Spleen (tissue), 11 donors: ENCODE measurements around the gene ATP5PB. TPM values are rescaled to one million over a fixed set of nuclear protein-coding genes. Genes with fewer than 3 reads are reported as not detected.

Experiments
- DNase-seq: peaks from one replicate; pipeline ENCODE4 v3.0.0-alpha.2; 2020
- H3K27ac ChIP-seq, 8 donors: fragments of 200-600 bp; sonication (generic) in 7 of 8; 1 replicate in 4 of 8; 2 replicates in 4 of 8; pipeline versions ENCODE4 v1.5.0 to v1.8.0; 2016 to 2021; ENCODE audit warnings: inconsistent platforms in 4 of 8, mild to moderate bottlenecking in 4 of 8, moderate library complexity in 1 of 8
- H3K27me3 ChIP-seq, 7 donors: fragments of 200-600 bp; sonication (generic) in 6 of 7; replicated peaks in 1 of 7; 1 replicate in 4 of 7; 2 replicates in 3 of 7; pipeline versions ENCODE4 v1.5.0 to v1.8.0; 2016 to 2021; ENCODE audit warnings: inconsistent platforms in 3 of 7, mild to moderate bottlenecking in 1 of 7
- H3K36me3 ChIP-seq, 6 donors: fragments of 200-600 bp; sonication (generic) in 5 of 6; 1 replicate in 4 of 6; 2 replicates in 2 of 6; pipeline versions ENCODE4 v1.5.0 to v1.8.0; 2016 to 2021; ENCODE audit warnings: inconsistent platforms in 2 of 6
- H3K4me1 ChIP-seq, 6 donors: fragments of 200-600 bp; sonication (generic) in 5 of 6; 1 replicate in 3 of 6; 2 replicates in 3 of 6; pipeline versions ENCODE4 v1.5.0 to v1.8.0; 2016 to 2021; ENCODE audit warnings: inconsistent platforms in 3 of 6
- H3K4me3 ChIP-seq, 8 donors: fragments of 200-600 bp; sonication (generic) in 7 of 8; 1 replicate in 4 of 8; 2 replicates in 4 of 8; pipeline versions ENCODE4 v1.5.0 to v1.8.0; 2016 to 2021; ENCODE audit warnings: inconsistent platforms in 4 of 8, mild to moderate bottlenecking in 4 of 8, moderate library complexity in 2 of 8
- H3K9me3 ChIP-seq, 8 donors: fragments of 200-600 bp; sonication (generic) in 7 of 8; 1 replicate in 4 of 8; 2 replicates in 4 of 8; pipeline versions ENCODE4 v1.5.0 to v1.8.0; 2016 to 2021; ENCODE audit warnings: inconsistent platforms in 4 of 8
- CTCF ChIP-seq, 11 experiments: fragments of 200-600 bp in 7 of 11; fragments of 450-650 bp in 4 of 11; sonication (generic) in 4 of 11; IDR thresholded peaks in 8 of 11; conservative IDR thresholded peaks in 3 of 11; 1 replicate in 7 of 11; 2 replicates in 4 of 11; pipeline versions ENCODE4 v1.4.0 to v1.8.0; 2016 to 2021; ENCODE audit warnings: antibody characterized with exemption in 11 of 11, inconsistent platforms in 4 of 11, mild to moderate bottlenecking in 1 of 11
- POLR2A ChIP-seq, 3 donors: fragments of 450-650 bp; IDR thresholded peaks; one replicate each; pipeline ENCODE4 v1.5.1; 2017; ENCODE audit warnings: antibody characterized with exemption in 3 of 3, mild to moderate bottlenecking in 1 of 3
- POLR2AphosphoS5 ChIP-seq, 3 donors: sonication (generic); formaldehyde crosslinking; IDR thresholded peaks; one replicate each; pipeline ENCODE4 v1.5.1; 2017; ENCODE audit warnings: antibody characterized with exemption in 3 of 3
- WGBS, 5 donors: extraction: QIAGEN DNeasy Blood & Tissue Kit in 3 of 5; methylation state at CpG; one replicate each; pipeline versions ENCODE4 v1.1.5 to v1.1.7; 2013 to 2018; 5-methylcytosine and 5-hydroxymethylcytosine counted together
- intact Hi-C: fragments of 100-400 bp; cut with DNase I; formaldehyde crosslinking; loops from one replicate; pipeline ENCODE4 v1.15.0; 2023; ENCODE audit warnings: low total_unique reads
- polyA plus RNA-seq, 3 donors: library from polyadenylated mRNA; stranded (reverse); fragments of 200-250 nt; gene quantifications; one replicate each; pipeline ENCODE4 v1.2.1, GENCODE V29; 2013
- total RNA-seq, 7 donors: library from RNA; depleted of rRNA in 3 of 7; stranded (reverse); fragments of >200 nt in 3 of 7; fragmentation: NEBNext Ultra II Directional in 4 of 7; extraction: Animal tissue kit (Norgen Biotek cat#: 25700) in 4 of 7; gene quantifications; one replicate each; pipeline versions ENCODE4 v1.1.0 to v1.2.1, GENCODE V29; 2016 to 2021
- donor health status: healthy with polysubstance abuse.
- donor health status: DM: no; HTN: no; CAD: no; lungs with moderate emphysema.
- donor health status: DM: no; HTN: no; CAD: no.
- donor health status: Bipolar disorder and iron deficiency.
- donor health status: healthy.
- donor health status: DM: no; HTN: no; CAD: no.
- donor health status: DM: yes; HTN: yes; CAD: no.

ATP5PB gene
- total and polyA plus RNA-seq, 10 donors, result 124 to 277 (median 144) TPM

GRCh38 chr1:111463029-111463683 is 13.9 kb downstream of the ATP5PB start:
- no peaks in the 10 kb centered on the region for H3K9me3 ChIP-seq
- TF ChIP-seq POLR2AphosphoS5 (IDR thresholded peaks at IDR 0.05), result no peak
- no peak for DNase-seq
- H3K27ac ChIP-seq, result no peak overlapping the region
- no peak overlapping the region for H3K4me3 ChIP-seq
- H3K27me3 ChIP-seq, result no peaks in the 10 kb centered on the region
- no peaks in the 10 kb centered on the region for H3K4me1 ChIP-seq
- intact Hi-C loops, result no loop called here
- 78 to 86% (median 81%) methylated on average over 4 of the region's 4 CpGs for WGBS, 5 donors
- H3K36me3 ChIP-seq, result peaks cover 0 to 84% (median 58%) of the 10 kb centered on the region in 6 donors

GRCh38 chr1:111465754-111466153 is 16.5 kb downstream of the ATP5PB start:
- H3K27me3 ChIP-seq, result no peaks in the 10 kb centered on the region
- H3K9me3 ChIP-seq, result no peaks in the 10 kb centered on the region
- no peak for DNase-seq
- TF ChIP-seq POLR2A (IDR thresholded peaks at IDR 0.05), result no peak
- TF ChIP-seq CTCF (IDR thresholded peaks at IDR 0.05 in 8 of 11, conservative IDR thresholded peaks at IDR 0.05 in 3 of 11), result no peak
- TF ChIP-seq POLR2AphosphoS5 (IDR thresholded peaks at IDR 0.05), result no peak
- H3K4me1 ChIP-seq, result peaks cover 6 to 14% (median 12%) of the 10 kb centered on the region in 6 donors
- peaks cover 0 to 80% (median 36%) of the 10 kb centered on the region in 6 donors for H3K36me3 ChIP-seq
- no peak overlapping the region for H3K27ac ChIP-seq
- WGBS, 5 donors, result 96 to 98% (median 97%) methylated on average over 2 of the region's 2 CpGs
- no peak overlapping the region for H3K4me3 ChIP-seq
- intact Hi-C loops, result no loop called here

GRCh38 chr1:111466480-111466879 is 17.2 kb downstream of the ATP5PB start:
- H3K4me3 ChIP-seq, result no peak overlapping the region
- no peak for DNase-seq
- H3K27me3 ChIP-seq, result no peaks in the 10 kb centered on the region
- intact Hi-C loops, result no loop called here
- no peak for TF ChIP-seq POLR2AphosphoS5 (IDR thresholded peaks at IDR 0.05)
- TF ChIP-seq POLR2A (IDR thresholded peaks at IDR 0.05), result no peak
- no peak for TF ChIP-seq CTCF (IDR thresholded peaks at IDR 0.05 in 8 of 11, conservative IDR thresholded peaks at IDR 0.05 in 3 of 11)
- 0 to 2% (median 0%) methylated on average over 1 of the region's 1 CpG for WGBS, 5 donors
- H3K27ac ChIP-seq, result no peak overlapping the region
- peaks cover 8 to 22% (median 18%) of the 10 kb centered on the region in 6 donors for H3K4me1 ChIP-seq
- no peaks in the 10 kb centered on the region for H3K9me3 ChIP-seq
- H3K36me3 ChIP-seq, result peaks cover 0 to 73% (median 30%) of the 10 kb centered on the region in 6 donors

GRCh38 chr1:111467865-111468716 is 18.8 kb downstream of the ATP5PB start:
- Histone ChIP-seq H3K27ac (peak overlapping the region in 1 of 8 donors; percentile 91), H3K4me3 (no peak overlapping the region), H3K27me3 (no peaks in the 10 kb centered on the region), H3K36me3 (peaks cover 0 to 57% (median 16%) of the 10 kb centered on the region in 6 donors), H3K4me1 (peaks cover 15 to 38% (median 32%) of the 10 kb centered on the region in 6 donors), H3K9me3 (no peaks in the 10 kb centered on the region)
- WGBS, 5 donors, result 89 to 95% (median 94%) methylated on average over 2 of the region's 2 CpGs
- no peak for DNase-seq
- intact Hi-C loops, result no loop called here
- no peak for TF ChIP-seq POLR2AphosphoS5 (IDR thresholded peaks at IDR 0.05)
- TF ChIP-seq POLR2A (IDR thresholded peaks at IDR 0.05), result no peak
- no peak for TF ChIP-seq CTCF (IDR thresholded peaks at IDR 0.05 in 8 of 11, conservative IDR thresholded peaks at IDR 0.05 in 3 of 11)
